HCT116 (cell line): ENCODE results near the gene SYN1.

Experiments
- FOSL1 ChIP-seq: IDR thresholded peaks from 2 replicates; pipeline ENCODE4 v1.6.1; 2012; ENCODE audit warnings: low read depth
- RAD21 ChIP-seq: IDR thresholded peaks from 2 replicates; pipeline ENCODE4 v1.6.1; 2012; ENCODE audit warnings: low read depth, mild to moderate bottlenecking
- TF ChIP-seq, protein P1 (sequence below), 3 experiments: fragments of 200-600 bp in 1 of 3; sonication (generic) in 1 of 3; IDR thresholded peaks in 2 of 3; conservative IDR thresholded peaks in 1 of 3; 2 replicates each; pipeline ENCODE4 v1.5.1; 2012 to 2017; ENCODE audit warnings: low read depth in 2 of 3, low read length in 2 of 3, antibody characterized with exemption in 1 of 3, borderline replicate concordance in 1 of 3, control low read depth in 1 of 3, mild to moderate bottlenecking in 1 of 3, mixed read lengths in 1 of 3, mixed run types in 1 of 3, moderate library complexity in 1 of 3; ENCODE audit not compliant: insufficient read depth in 1 of 3

DNA sequence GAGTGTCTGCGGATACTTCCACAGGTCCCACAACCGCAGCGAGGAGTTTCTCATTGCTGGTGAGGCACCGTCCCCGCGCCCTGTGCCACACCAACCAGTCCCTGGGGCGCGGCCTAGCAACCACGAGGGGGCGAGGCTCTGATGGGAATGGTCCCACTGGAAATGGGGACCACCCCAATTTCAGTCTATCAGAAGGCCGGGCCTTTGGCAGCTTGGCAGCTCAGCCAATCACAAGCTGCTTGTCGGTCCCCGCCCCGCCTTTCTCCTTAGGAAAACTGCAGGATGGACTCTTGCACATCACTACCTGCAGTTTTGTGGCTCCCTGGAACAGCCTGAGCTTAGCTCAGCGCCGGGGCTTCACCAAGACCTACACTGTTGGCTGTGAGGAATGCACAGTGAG lies 34.4 kb downstream of the SYN1 start:
- TF ChIP-seq FOSL1 (no peak), RAD21 (no peak)
- TF ChIP-seq, protein P1, sequence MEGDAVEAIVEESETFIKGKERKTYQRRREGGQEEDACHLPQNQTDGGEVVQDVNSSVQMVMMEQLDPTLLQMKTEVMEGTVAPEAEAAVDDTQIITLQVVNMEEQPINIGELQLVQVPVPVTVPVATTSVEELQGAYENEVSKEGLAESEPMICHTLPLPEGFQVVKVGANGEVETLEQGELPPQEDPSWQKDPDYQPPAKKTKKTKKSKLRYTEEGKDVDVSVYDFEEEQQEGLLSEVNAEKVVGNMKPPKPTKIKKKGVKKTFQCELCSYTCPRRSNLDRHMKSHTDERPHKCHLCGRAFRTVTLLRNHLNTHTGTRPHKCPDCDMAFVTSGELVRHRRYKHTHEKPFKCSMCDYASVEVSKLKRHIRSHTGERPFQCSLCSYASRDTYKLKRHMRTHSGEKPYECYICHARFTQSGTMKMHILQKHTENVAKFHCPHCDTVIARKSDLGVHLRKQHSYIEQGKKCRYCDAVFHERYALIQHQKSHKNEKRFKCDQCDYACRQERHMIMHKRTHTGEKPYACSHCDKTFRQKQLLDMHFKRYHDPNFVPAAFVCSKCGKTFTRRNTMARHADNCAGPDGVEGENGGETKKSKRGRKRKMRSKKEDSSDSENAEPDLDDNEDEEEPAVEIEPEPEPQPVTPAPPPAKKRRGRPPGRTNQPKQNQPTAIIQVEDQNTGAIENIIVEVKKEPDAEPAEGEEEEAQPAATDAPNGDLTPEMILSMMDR (IDR thresholded peaks at IDR 0.05 in 2 of 3, conservative IDR thresholded peaks at IDR 0.05 in 1 of 3; ENCODE audit: borderline replicate concordance in 1 of 3, insufficient read depth in 1 of 3, low read depth in 2 of 3, low read length in 2 of 3), result no peak
